Activated naive CD4-positive, alpha-beta T cell treated with Interleukin-2 at 50 U/mL for 16 hours (primary cell): Measurements from ENCODE around the gene MXRA5.
"Not testable (repeated sequence)": the region's sequence is repeated elsewhere in the genome, so short reads cannot be mapped to it uniquely, and the experiment has no call there.

Experiments
- DNase-seq: peaks from one replicate; pipeline ENCODE4 v3.0.0-alpha.2; 2020

MXRA5 gene

GRCh38 chrX:3346501-3347259 is at the start of gene MXRA5:
Gene MXRA5, minus strand, starts transcription at chrX:3346652. Its CDS starts 2,819 bp downstream, at chrX:3343833.
- no peak for DNase-seq

- DNase-seq = no peak
These were observed 47.2 kb upstream of the MXRA5 start for GRCh38 chrX:3393581-3394111.

- no peak for DNase-seq
These were observed 46.7 kb upstream of the MXRA5 start for GRCh38 chrX:3393178-3393577.

- DNase-seq = no peak
These were observed 42.0 kb upstream of the MXRA5 start for GRCh38 chrX:3388457-3388856.

GRCh38 chrX:3384327-3384726 is 37.9 kb upstream of the MXRA5 start:
- DNase-seq = no peak

GRCh38 chrX:3380603-3381002 is 34.2 kb upstream of the MXRA5 start:
- DNase-seq = no peak

- no peak for DNase-seq
These were observed 32.7 kb upstream of the MXRA5 start for GRCh38 chrX:3379111-3379510.

GRCh38 chrX:3378156-3378555 is 31.7 kb upstream of the MXRA5 start:
- DNase-seq = no peak

- DNase-seq = no peak
These were observed 31.1 kb upstream of the MXRA5 start for GRCh38 chrX:3377560-3377959.

- not testable (repeated sequence) for DNase-seq
These were observed 29.5 kb upstream of the MXRA5 start for GRCh38 chrX:3375878-3376508.

GRCh38 chrX:3374108-3374800 is 27.8 kb upstream of the MXRA5 start:
- no peak for DNase-seq

GRCh38 chrX:3371163-3371562 is 24.7 kb upstream of the MXRA5 start:
- DNase-seq = no peak

- DNase-seq = no peak
These were observed 24.2 kb upstream of the MXRA5 start for GRCh38 chrX:3370656-3371055.

GRCh38 chrX:3362956-3363355 is 16.5 kb upstream of the MXRA5 start:
- no peak for DNase-seq

GRCh38 chrX:3360881-3361280 is 14.4 kb upstream of the MXRA5 start:
- no peak for DNase-seq

- not testable (repeated sequence) for DNase-seq
These were observed 6.3 kb upstream of the MXRA5 start for GRCh38 chrX:3352741-3353140.

- DNase-seq = no peak
These were observed 4.8 kb upstream of the MXRA5 start for GRCh38 chrX:3351276-3351675.

GRCh38 chrX:3348191-3348590 is 1.7 kb upstream of the MXRA5 start:
- no peak for DNase-seq

GRCh38 chrX:3345281-3346191 is 916 bp downstream of the MXRA5 start:
- DNase-seq = no peak

- DNase-seq = not testable (repeated sequence)
These were observed 2.9 kb downstream of the MXRA5 start for GRCh38 chrX:3343569-3343968.

- DNase-seq = no peak
These were observed 6.4 kb downstream of the MXRA5 start for GRCh38 chrX:3340016-3340415.

- DNase-seq = no peak
These were observed 19.8 kb downstream of the MXRA5 start for GRCh38 chrX:3326681-3327080.
